Measurements from ENCODE around the gene CLDN16.

CLDN16 gene

DNA sequence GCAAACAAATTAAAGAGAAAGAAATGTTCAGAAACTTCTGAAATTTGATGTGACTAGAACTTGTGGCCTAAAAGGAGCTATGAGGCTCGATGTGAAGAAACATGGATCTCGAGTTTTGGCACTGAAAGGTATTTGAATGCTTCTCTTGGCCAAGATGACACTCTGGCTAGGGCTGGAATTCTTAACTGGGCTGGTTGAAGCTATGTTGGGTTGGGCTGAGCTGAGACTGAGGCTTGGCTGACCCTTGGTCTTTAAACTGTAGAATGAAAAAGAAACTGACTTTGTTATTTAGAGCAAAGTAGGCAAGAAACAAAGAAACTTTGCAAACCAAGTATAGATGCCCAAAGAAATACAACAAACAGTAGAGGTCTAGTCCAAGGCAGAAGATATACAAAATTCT lies 28.1 kb upstream of the CLDN16 start:
- Histone ChIP-seq H3K4me1 (ENCODE audit: control insufficient read depth in 2 of 2, insufficient read depth in 2 of 2, low read length in 2 of 2) (no peaks in the 10 kb centered on the region), H3K4me3 (ENCODE audit: low read length in 2 of 2) (no peak overlapping the region), H3K9me3 (ENCODE audit: control insufficient read depth in 2 of 2, low read length in 2 of 2) (no peaks in the 10 kb centered on the region), H3K9ac (ENCODE audit: low read depth in 1 of 2, low read length in 2 of 2) (no peak overlapping the region), H3K36me3 (ENCODE audit: control insufficient read depth in 2 of 2, insufficient read depth in 2 of 2, low read length in 2 of 2) (no peaks in the 10 kb centered on the region), H3K27me3 (ENCODE audit: control insufficient read depth in 2 of 2, insufficient read depth in 2 of 2, low read length in 2 of 2) (no peaks in the 10 kb centered on the region), H3K27ac (ENCODE audit: low read depth in 2 of 2, low read length in 2 of 2) (no peak overlapping the region)

DNA sequence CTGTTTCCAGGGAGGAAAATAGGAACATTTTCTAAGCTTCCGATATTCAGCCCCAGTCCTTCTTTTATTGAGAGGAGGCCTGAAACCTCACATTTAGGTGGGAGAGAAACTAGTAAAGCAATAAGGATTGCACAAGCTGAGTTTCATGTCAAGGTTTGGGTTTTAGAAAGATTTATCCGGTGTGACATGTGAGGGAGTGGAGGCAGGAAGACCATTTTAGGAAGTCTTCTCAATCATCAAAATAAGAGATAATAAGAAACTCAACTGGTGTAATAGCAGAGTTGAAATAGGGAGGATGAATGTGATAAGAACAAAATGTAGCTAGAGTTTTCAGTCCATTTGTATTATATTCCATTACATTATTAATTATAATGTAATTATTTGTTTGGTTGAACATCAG lies 27.7 kb upstream of the CLDN16 start:
- H3K27ac ChIP-seq (ENCODE audit: low read depth in 2 of 2, low read length in 2 of 2): no peak overlapping the region
- no peaks in the 10 kb centered on the region for H3K9me3 ChIP-seq (ENCODE audit: control insufficient read depth in 2 of 2, low read length in 2 of 2)
- H3K9ac ChIP-seq (ENCODE audit: low read depth in 1 of 2, low read length in 2 of 2): no peak overlapping the region
- H3K4me3 ChIP-seq (ENCODE audit: low read length in 2 of 2): no peak overlapping the region
- no peaks in the 10 kb centered on the region for H3K27me3 ChIP-seq (ENCODE audit: control insufficient read depth in 2 of 2, insufficient read depth in 2 of 2, low read length in 2 of 2)
- no peaks in the 10 kb centered on the region for H3K4me1 ChIP-seq (ENCODE audit: control insufficient read depth in 2 of 2, insufficient read depth in 2 of 2, low read length in 2 of 2)
- no peaks in the 10 kb centered on the region for H3K36me3 ChIP-seq (ENCODE audit: control insufficient read depth in 2 of 2, insufficient read depth in 2 of 2, low read length in 2 of 2)

DNA sequence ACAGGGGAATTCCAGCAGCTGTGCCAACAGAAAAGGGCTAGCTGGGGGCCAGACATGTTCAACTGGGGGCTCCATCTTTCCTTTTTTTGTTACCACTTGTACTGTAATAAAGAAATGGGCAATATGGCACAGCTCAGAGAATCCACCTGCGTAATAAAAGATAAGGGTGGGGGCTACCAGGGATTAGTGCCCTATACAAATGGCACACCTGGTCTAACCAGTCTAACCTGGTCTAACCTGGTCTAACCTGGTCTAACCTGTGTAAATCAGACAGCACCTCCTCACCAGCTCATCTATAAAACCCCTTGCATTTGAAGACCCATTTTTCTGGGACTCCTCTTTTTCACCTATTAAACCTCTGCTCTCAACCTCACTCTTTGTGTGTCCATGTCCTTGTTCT lies 26.2 kb upstream of the CLDN16 start:
- no peaks in the 10 kb centered on the region for H3K27me3 ChIP-seq (ENCODE audit: control insufficient read depth in 2 of 2, insufficient read depth in 2 of 2, low read length in 2 of 2)
- no peaks in the 10 kb centered on the region for H3K36me3 ChIP-seq (ENCODE audit: control insufficient read depth in 2 of 2, insufficient read depth in 2 of 2, low read length in 2 of 2)
- no peak overlapping the region for H3K4me3 ChIP-seq (ENCODE audit: low read length in 2 of 2)
- H3K4me1 ChIP-seq (ENCODE audit: control insufficient read depth in 2 of 2, insufficient read depth in 2 of 2, low read length in 2 of 2): no peaks in the 10 kb centered on the region
- H3K27ac ChIP-seq (ENCODE audit: low read depth in 2 of 2, low read length in 2 of 2): no peak overlapping the region
- no peak overlapping the region for H3K9ac ChIP-seq (ENCODE audit: low read depth in 1 of 2, low read length in 2 of 2)
- no peaks in the 10 kb centered on the region for H3K9me3 ChIP-seq (ENCODE audit: control insufficient read depth in 2 of 2, low read length in 2 of 2)

DNA sequence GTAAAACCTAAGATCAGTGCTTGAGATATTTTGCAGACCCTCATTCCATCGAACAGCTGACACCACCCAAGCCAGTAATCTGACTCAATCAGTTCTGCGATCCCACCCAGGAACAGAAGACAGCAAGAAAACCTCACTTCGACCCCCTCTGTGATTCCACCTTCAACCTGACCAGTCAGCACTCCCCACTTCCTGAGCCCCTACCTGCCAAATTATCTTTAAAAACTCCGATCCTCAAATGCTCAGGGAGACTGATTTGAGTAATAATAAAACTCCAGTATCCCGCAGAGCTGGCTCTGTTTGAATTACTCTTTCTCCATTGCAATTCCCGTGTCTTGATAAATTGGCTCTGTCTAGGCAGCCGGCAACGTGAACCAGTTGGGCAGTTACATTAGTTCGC lies 25.7 kb upstream of the CLDN16 start:
- no peaks in the 10 kb centered on the region for H3K4me1 ChIP-seq (ENCODE audit: control insufficient read depth in 2 of 2, insufficient read depth in 2 of 2, low read length in 2 of 2)
- no peak overlapping the region for H3K27ac ChIP-seq (ENCODE audit: low read depth in 2 of 2, low read length in 2 of 2)
- H3K36me3 ChIP-seq (ENCODE audit: control insufficient read depth in 2 of 2, insufficient read depth in 2 of 2, low read length in 2 of 2): no peaks in the 10 kb centered on the region
- no peak overlapping the region for H3K9ac ChIP-seq (ENCODE audit: low read depth in 1 of 2, low read length in 2 of 2)
- no peaks in the 10 kb centered on the region for H3K9me3 ChIP-seq (ENCODE audit: control insufficient read depth in 2 of 2, low read length in 2 of 2)
- H3K27me3 ChIP-seq (ENCODE audit: control insufficient read depth in 2 of 2, insufficient read depth in 2 of 2, low read length in 2 of 2): no peaks in the 10 kb centered on the region
- no peak overlapping the region for H3K4me3 ChIP-seq (ENCODE audit: low read length in 2 of 2)

DNA sequence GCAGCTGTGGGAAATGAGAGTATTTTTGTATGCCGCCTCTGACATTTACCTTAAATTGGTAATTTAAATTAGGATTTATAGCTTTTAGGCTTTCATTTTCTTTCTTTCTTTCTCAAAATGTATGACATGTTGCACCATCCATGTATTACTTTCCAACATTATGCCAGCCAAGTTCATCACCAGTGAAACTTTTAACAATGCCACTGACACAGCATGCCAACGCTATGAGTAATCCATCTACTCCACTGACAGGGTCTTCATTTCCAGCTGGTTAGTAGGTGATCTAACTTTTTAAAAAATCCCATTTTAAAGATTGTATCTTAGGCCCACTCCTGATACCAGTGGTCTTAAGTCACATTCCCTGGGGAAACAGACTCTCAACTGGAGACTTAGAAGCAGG lies 21.8 kb upstream of the CLDN16 start:
- H3K27ac ChIP-seq (ENCODE audit: low read depth in 2 of 2, low read length in 2 of 2): no peak overlapping the region
- H3K9ac ChIP-seq (ENCODE audit: low read depth in 1 of 2, low read length in 2 of 2): no peak overlapping the region
- no peaks in the 10 kb centered on the region for H3K9me3 ChIP-seq (ENCODE audit: control insufficient read depth in 2 of 2, low read length in 2 of 2)
- H3K27me3 ChIP-seq (ENCODE audit: control insufficient read depth in 2 of 2, insufficient read depth in 2 of 2, low read length in 2 of 2): no peaks in the 10 kb centered on the region
- H3K4me3 ChIP-seq (ENCODE audit: low read length in 2 of 2): no peak overlapping the region
- no peaks in the 10 kb centered on the region for H3K36me3 ChIP-seq (ENCODE audit: control insufficient read depth in 2 of 2, insufficient read depth in 2 of 2, low read length in 2 of 2)
- no peaks in the 10 kb centered on the region for H3K4me1 ChIP-seq (ENCODE audit: control insufficient read depth in 2 of 2, insufficient read depth in 2 of 2, low read length in 2 of 2)

DNA sequence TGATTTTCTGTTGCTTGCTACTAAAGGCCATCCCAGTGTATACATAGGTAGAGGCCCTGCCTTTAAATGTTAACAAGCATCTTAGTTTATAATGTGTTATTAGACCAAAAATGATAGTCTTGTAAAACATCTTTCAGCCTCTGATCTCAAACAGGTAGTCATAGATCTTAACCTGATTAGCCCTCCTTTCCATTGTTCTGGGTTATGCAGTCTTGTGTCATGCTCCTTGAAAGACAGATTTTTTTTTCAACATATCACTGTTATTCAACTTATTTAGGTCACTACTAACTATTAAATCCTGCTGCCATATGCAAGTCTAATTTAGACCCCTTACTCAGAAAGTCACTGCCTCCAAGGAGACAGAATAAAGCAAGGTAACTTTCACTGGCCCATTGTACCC lies 19.1 kb upstream of the CLDN16 start:
- H3K4me3 ChIP-seq (ENCODE audit: low read length in 2 of 2): no peak overlapping the region
- no peak overlapping the region for H3K27ac ChIP-seq (ENCODE audit: low read depth in 2 of 2, low read length in 2 of 2)
- no peaks in the 10 kb centered on the region for H3K9me3 ChIP-seq (ENCODE audit: control insufficient read depth in 2 of 2, low read length in 2 of 2)
- H3K36me3 ChIP-seq (ENCODE audit: control insufficient read depth in 2 of 2, insufficient read depth in 2 of 2, low read length in 2 of 2): no peaks in the 10 kb centered on the region
- H3K27me3 ChIP-seq (ENCODE audit: control insufficient read depth in 2 of 2, insufficient read depth in 2 of 2, low read length in 2 of 2): no peaks in the 10 kb centered on the region
- no peaks in the 10 kb centered on the region for H3K4me1 ChIP-seq (ENCODE audit: control insufficient read depth in 2 of 2, insufficient read depth in 2 of 2, low read length in 2 of 2)
- H3K9ac ChIP-seq (ENCODE audit: low read depth in 1 of 2, low read length in 2 of 2): no peak overlapping the region

DNA sequence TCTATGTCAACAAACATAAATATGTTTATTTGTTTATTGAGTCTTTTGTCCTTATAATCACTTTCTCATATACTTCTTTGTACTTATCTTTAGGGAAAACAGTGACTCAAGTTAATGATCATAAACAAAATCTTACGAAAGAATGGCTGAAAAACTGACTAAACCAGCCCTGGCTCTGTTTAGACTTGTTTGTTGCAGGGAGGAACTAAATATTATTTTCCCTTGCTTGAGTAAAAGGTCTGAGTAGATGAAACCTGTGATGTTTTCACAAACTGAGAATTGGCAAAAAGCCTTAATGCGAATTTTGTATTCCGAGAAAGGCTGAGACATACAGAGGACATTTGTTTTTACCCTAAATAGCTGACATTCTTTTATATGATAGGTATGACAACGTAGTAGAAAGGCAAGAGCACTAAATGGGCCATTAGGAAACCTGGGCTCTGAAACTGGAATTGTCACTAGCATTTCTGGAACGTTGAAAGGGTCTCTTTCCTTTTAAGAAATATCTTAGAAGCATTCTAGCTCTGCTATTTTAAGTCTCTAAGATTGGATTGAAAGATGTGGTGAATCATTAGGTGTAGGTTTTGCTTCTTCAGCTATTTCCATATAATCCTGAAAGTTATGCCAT lies 18.2 kb upstream of the CLDN16 start:
- Histone ChIP-seq H3K4me3 (ENCODE audit: low read length in 2 of 2) (no peak overlapping the region), H3K4me1 (ENCODE audit: control insufficient read depth in 2 of 2, insufficient read depth in 2 of 2, low read length in 2 of 2) (no peaks in the 10 kb centered on the region), H3K9ac (ENCODE audit: low read depth in 1 of 2, low read length in 2 of 2) (no peak overlapping the region), H3K9me3 (ENCODE audit: control insufficient read depth in 2 of 2, low read length in 2 of 2) (no peaks in the 10 kb centered on the region), H3K27ac (ENCODE audit: low read depth in 2 of 2, low read length in 2 of 2) (no peak overlapping the region), H3K27me3 (ENCODE audit: control insufficient read depth in 2 of 2, insufficient read depth in 2 of 2, low read length in 2 of 2) (no peaks in the 10 kb centered on the region), H3K36me3 (ENCODE audit: control insufficient read depth in 2 of 2, insufficient read depth in 2 of 2, low read length in 2 of 2) (no peaks in the 10 kb centered on the region)

DNA sequence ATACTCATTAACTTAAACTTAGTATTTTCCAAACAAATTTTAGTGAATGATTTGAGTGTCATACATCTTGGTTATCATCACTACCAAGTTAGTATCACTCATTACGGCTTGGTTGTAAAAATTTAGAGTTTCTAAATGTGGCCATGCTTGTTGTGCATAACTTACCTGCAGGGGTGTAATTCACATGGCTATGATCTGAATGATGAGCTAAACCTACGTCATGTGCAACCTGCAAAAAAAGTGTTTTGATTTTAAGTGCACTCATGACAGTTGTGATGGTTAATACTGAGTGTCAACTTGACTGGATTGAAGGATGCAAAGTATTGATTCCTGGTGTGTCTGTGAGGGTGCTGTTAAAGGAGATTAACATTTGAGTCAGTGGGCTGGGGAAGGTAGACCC lies 17.6 kb upstream of the CLDN16 start:
- no peaks in the 10 kb centered on the region for H3K4me1 ChIP-seq (ENCODE audit: control insufficient read depth in 2 of 2, insufficient read depth in 2 of 2, low read length in 2 of 2)

DNA sequence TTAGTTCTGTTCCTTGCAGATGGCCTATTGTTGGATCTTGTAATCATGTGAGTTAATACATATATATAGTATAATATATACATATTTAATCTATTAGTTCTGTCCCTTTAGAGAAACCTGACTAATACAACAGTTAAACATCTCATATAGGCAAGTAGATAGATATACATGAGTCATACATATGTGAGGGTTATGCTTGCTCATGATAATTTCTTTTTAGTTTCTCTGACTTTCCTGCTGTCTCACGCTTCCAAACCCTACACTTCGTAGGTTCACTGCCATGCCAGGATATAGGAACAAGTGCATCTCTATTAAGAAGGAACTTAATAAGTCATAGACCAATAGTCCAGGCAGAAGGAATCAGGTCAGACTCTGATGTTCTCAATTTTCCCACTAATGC lies 16.8 kb upstream of the CLDN16 start:
- H3K4me3 ChIP-seq (ENCODE audit: low read length in 2 of 2): no peak overlapping the region
- no peaks in the 10 kb centered on the region for H3K9me3 ChIP-seq (ENCODE audit: control insufficient read depth in 2 of 2, low read length in 2 of 2)
- no peaks in the 10 kb centered on the region for H3K27me3 ChIP-seq (ENCODE audit: control insufficient read depth in 2 of 2, insufficient read depth in 2 of 2, low read length in 2 of 2)
- no peak overlapping the region for H3K9ac ChIP-seq (ENCODE audit: low read depth in 1 of 2, low read length in 2 of 2)
- H3K36me3 ChIP-seq (ENCODE audit: control insufficient read depth in 2 of 2, insufficient read depth in 2 of 2, low read length in 2 of 2): no peaks in the 10 kb centered on the region
- H3K27ac ChIP-seq (ENCODE audit: low read depth in 2 of 2, low read length in 2 of 2): no peak overlapping the region
- H3K4me1 ChIP-seq (ENCODE audit: control insufficient read depth in 2 of 2, insufficient read depth in 2 of 2, low read length in 2 of 2): no peaks in the 10 kb centered on the region

More for the DNA sequence above, 17.6 kb upstream of the CLDN16 start:
- Histone ChIP-seq H3K4me3 (ENCODE audit: low read length in 2 of 2) (no peak overlapping the region), H3K36me3 (ENCODE audit: control insufficient read depth in 2 of 2, insufficient read depth in 2 of 2, low read length in 2 of 2) (no peaks in the 10 kb centered on the region), H3K9ac (ENCODE audit: low read depth in 1 of 2, low read length in 2 of 2) (no peak overlapping the region), H3K27me3 (ENCODE audit: control insufficient read depth in 2 of 2, insufficient read depth in 2 of 2, low read length in 2 of 2) (no peaks in the 10 kb centered on the region), H3K27ac (ENCODE audit: low read depth in 2 of 2, low read length in 2 of 2) (no peak overlapping the region), H3K9me3 (ENCODE audit: control insufficient read depth in 2 of 2, low read length in 2 of 2) (no peaks in the 10 kb centered on the region)

DNA sequence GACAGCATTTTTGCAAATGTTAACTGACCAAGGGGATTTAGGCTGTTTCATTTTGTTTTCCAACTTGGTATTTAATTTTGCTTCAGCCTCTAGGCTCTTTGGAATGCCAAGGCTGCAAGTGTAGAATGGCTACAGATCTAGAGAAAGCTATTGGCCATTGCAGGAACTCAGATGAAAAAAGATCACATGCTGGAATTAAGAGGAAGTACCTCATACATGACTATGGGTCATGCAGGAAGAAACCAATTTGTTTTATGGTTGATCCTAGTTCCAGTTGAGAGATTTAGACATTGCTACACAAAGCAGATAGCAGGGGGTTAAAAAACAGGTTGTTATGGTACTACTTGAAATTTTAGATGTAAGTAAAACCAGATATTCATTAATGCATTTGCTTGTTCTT lies 12.7 kb upstream of the CLDN16 start:
- H3K9me3 ChIP-seq (ENCODE audit: control insufficient read depth in 2 of 2, low read length in 2 of 2): no peaks in the 10 kb centered on the region
- H3K9ac ChIP-seq (ENCODE audit: low read depth in 1 of 2, low read length in 2 of 2): no peak overlapping the region
- no peaks in the 10 kb centered on the region for H3K27me3 ChIP-seq (ENCODE audit: control insufficient read depth in 2 of 2, insufficient read depth in 2 of 2, low read length in 2 of 2)
- no peaks in the 10 kb centered on the region for H3K36me3 ChIP-seq (ENCODE audit: control insufficient read depth in 2 of 2, insufficient read depth in 2 of 2, low read length in 2 of 2)
- H3K4me3 ChIP-seq (ENCODE audit: low read length in 2 of 2): no peak overlapping the region
- no peaks in the 10 kb centered on the region for H3K4me1 ChIP-seq (ENCODE audit: control insufficient read depth in 2 of 2, insufficient read depth in 2 of 2, low read length in 2 of 2)
- H3K27ac ChIP-seq (ENCODE audit: low read depth in 2 of 2, low read length in 2 of 2): no peak overlapping the region

DNA sequence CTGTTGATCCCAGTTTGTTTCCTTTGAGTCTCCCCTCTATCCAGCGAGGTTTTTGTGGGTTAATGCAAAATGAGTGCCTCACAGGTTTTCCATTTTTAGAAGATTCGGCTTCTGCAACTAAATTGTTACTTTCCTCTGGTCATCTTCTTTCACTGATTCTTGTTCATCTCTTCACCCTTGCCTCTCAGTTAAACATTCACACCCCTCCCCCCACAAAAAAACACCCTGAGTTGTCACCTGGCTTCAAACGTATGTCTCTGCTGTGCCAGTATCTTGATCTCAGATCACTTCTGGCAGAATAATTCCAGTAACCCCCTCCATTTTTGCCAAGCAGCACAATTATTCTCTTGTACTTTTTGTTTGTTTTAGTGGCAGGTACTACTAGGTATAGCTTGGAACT lies 12.3 kb upstream of the CLDN16 start:
- Histone ChIP-seq H3K9me3 (ENCODE audit: control insufficient read depth in 2 of 2, low read length in 2 of 2) (no peaks in the 10 kb centered on the region), H3K27ac (ENCODE audit: low read depth in 2 of 2, low read length in 2 of 2) (no peak overlapping the region), H3K36me3 (ENCODE audit: control insufficient read depth in 2 of 2, insufficient read depth in 2 of 2, low read length in 2 of 2) (no peaks in the 10 kb centered on the region), H3K9ac (ENCODE audit: low read depth in 1 of 2, low read length in 2 of 2) (no peak overlapping the region), H3K27me3 (ENCODE audit: control insufficient read depth in 2 of 2, insufficient read depth in 2 of 2, low read length in 2 of 2) (no peaks in the 10 kb centered on the region), H3K4me1 (ENCODE audit: control insufficient read depth in 2 of 2, insufficient read depth in 2 of 2, low read length in 2 of 2) (no peaks in the 10 kb centered on the region), H3K4me3 (ENCODE audit: low read length in 2 of 2) (no peak overlapping the region)
